ENCODE data around the gene FZD10. TPM values are rescaled to one million over a fixed set of nuclear protein-coding genes. Genes with fewer than 3 reads are reported as not detected.

The FZD10 gene
- total RNA-seq, 1 experiment from 2014 or later, result not detected

GRCh38 chr12:130196827-130197226 lies 34.6 kb downstream of the FZD10 start:
- Histone ChIP-seq H3K36me3 (ENCODE audit: control insufficient read depth in 1 of 2, insufficient read depth in 2 of 2, low read length in 2 of 2) (0 out of 4 replicates have a peak, but pooled peaks cover 0 to 1% of the 10 kb centered on the region in 2 experiments), H3K27me3 (ENCODE audit: insufficient read depth, low read length) (no peaks in the 10 kb centered on the region), H3K79me2 (ENCODE audit: insufficient read depth, low read length) (no peaks in the 10 kb centered on the region), H3K9ac (ENCODE audit: low read length) (no peak overlapping the region), H3K4me3 (replicated peaks in 1 of 2; ENCODE audit: low read depth in 1 of 2, low read length in 2 of 2) (no peak overlapping the region), H2AFZ (ENCODE audit: low read depth, low read length, poor library complexity, severe bottlenecking) (no peak overlapping the region), H3K9me3 (ENCODE audit: control insufficient read depth in 1 of 2, insufficient read depth in 1 of 2, low read depth in 1 of 2, low read length in 2 of 2) (peaks cover 5 to 9% of the 10 kb centered on the region in 2 experiments; a peak in 2 of 4 replicates), H3K4me1 (ENCODE audit: control insufficient read depth in 1 of 2, insufficient read depth in 2 of 2, low read length in 2 of 2) (no peaks in the 10 kb centered on the region), H4K20me1 (ENCODE audit: insufficient read depth) (no peaks in the 10 kb centered on the region), H3K4me2 (ENCODE audit: low read length) (no peak overlapping the region), H3K27ac (ENCODE audit: low read depth, low read length) (no peak overlapping the region), H3K9me2 (ENCODE audit: insufficient read depth) (no peaks in the 10 kb centered on the region)
- ATAC-seq (no peak), DNase-seq (ENCODE audit: low read depth, low spot score) (no peak)
- TF ChIP-seq YY1 (IDR thresholded peaks at IDR 0.05; ENCODE audit: extremely low read depth, insufficient replicate concordance, low read depth, low read length) (no peak), SRF (IDR thresholded peaks at IDR 0.05; ENCODE audit: low read depth) (no peak), ZBTB33 (IDR thresholded peaks at IDR 0.05; ENCODE audit: extremely low read depth, insufficient replicate concordance, low read length) (no peak), MAX (IDR thresholded peaks at IDR 0.05) (no peak), CTCF (IDR thresholded peaks at IDR 0.05 in 2 of 3, conservative IDR thresholded peaks at IDR 0.05 in 1 of 3; ENCODE audit: borderline replicate concordance in 1 of 3, insufficient read depth in 1 of 3, low read depth in 2 of 3, low read length in 2 of 3) (no peak), CBX3 (IDR thresholded peaks at IDR 0.05; ENCODE audit: low read depth) (no peak), POLR2A (IDR thresholded peaks at IDR 0.05; ENCODE audit: borderline replicate concordance, extremely low read depth, insufficient read depth, insufficient read length) (no peak)
- TF ChIP-seq, protein P1, sequence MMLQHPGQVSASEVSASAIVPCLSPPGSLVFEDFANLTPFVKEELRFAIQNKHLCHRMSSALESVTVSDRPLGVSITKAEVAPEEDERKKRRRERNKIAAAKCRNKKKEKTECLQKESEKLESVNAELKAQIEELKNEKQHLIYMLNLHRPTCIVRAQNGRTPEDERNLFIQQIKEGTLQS (IDR thresholded peaks at IDR 0.05), result no peak
- TF ChIP-seq, protein P2, sequence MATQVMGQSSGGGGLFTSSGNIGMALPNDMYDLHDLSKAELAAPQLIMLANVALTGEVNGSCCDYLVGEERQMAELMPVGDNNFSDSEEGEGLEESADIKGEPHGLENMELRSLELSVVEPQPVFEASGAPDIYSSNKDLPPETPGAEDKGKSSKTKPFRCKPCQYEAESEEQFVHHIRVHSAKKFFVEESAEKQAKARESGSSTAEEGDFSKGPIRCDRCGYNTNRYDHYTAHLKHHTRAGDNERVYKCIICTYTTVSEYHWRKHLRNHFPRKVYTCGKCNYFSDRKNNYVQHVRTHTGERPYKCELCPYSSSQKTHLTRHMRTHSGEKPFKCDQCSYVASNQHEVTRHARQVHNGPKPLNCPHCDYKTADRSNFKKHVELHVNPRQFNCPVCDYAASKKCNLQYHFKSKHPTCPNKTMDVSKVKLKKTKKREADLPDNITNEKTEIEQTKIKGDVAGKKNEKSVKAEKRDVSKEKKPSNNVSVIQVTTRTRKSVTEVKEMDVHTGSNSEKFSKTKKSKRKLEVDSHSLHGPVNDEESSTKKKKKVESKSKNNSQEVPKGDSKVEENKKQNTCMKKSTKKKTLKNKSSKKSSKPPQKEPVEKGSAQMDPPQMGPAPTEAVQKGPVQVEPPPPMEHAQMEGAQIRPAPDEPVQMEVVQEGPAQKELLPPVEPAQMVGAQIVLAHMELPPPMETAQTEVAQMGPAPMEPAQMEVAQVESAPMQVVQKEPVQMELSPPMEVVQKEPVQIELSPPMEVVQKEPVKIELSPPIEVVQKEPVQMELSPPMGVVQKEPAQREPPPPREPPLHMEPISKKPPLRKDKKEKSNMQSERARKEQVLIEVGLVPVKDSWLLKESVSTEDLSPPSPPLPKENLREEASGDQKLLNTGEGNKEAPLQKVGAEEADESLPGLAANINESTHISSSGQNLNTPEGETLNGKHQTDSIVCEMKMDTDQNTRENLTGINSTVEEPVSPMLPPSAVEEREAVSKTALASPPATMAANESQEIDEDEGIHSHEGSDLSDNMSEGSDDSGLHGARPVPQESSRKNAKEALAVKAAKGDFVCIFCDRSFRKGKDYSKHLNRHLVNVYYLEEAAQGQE (IDR thresholded peaks at IDR 0.05; ENCODE audit: low read depth), result no peak
- no TSS peak for BruUV-seq (replicated peaks)
- CTCF ChIA-PET, result no interaction called here
- RAD21 ChIA-PET (ENCODE audit: low non-redundant PET in 1 of 2, low total read pairs in 2 of 2, uncharacterized antibody in 2 of 2, unreplicated experiment in 2 of 2), result no interaction called here
- intact Hi-C loops (cut with micrococcal nuclease), result no loop called here
- POLR2A ChIA-PET, result no interaction called here

Data from HCT116 (cell line).